GM08714 (cell line): ENCODE results near the gene CLCN4.

Experiments used
- H3K4me3 ChIP-seq: fragments of 200-500 bp; sonication (Bioruptor generic); 2 replicates; pipeline ENCODE4 v1.5.1; 2014; ENCODE audit warnings: mild to moderate bottlenecking, low read length, inconsistent platforms
- ZNF274 ChIP-seq: IDR thresholded peaks from 2 replicates; pipeline ENCODE4 v1.6.1; 2012; ENCODE audit warnings: mild to moderate bottlenecking, low read depth, low read length

The CLCN4 gene

DNA sequence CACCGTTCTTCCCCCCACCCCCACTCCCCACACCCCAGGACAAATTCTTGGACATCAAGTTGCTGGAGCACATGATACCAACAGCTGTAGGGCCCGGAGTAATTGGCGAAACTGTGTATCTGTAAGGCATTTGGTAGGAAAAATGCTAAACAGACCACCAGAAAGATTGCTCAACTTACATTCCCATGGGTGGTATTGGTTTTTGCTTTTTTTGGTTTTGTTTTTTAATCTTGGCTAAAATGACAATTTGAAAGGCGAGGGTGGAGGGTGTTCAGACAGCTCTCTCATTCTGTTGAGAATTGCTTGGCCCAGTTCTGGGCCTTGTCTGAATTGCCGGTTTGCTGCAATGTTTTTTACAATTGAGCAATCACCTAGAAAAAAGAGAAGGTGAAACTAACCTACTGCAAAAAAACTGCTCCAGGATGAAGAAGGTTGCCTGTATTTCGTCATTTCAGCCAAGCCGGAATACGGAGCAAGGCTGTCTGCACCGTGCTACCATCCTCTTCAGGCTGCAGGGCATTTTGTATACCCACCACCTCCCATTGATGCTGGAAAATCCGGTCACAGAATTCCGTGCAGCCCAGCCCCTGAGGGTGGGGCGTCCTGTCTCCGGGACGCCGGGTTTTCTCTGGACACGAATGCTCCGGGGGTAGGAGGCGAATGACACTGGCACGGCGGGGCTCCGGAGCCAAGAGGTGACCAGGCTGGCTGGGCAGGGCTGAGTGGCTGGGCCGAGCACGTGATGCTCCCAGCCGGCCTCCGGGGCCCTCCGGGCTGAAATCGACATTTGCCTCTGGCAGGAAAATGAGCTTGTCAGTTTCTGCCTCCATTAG lies at the start of gene CLCN4:
TSS of gene CLCN4 (plus strand) at position 777 of the 833 bp plus-strand sequence. CDS start 28,058 bp downstream, outside the sequence.
- peak within 1 kb of the TSS; percentile 48 for H3K4me3 ChIP-seq
- no peak for TF ChIP-seq ZNF274

DNA sequence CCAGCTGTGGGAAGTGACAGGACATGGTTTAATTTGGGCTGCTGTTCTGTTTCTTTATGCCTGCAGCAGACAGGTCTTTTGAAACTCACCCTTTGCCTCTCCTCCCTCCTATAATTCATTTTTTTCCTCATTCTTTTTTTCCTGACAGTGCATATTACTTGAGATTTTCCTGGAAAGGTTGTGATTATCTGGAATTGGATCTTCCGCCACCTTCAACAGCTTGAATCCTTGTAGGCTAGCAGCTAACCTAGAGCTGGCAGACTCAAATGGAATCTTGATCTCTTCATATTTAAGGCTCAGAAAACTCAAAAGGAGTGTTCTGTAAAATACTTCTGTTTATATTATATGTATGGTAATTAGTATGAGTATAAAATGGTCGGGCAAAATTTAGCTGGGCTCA lies 49.3 kb upstream of the CLCN4 start:
- TF ChIP-seq ZNF274: no peak
- no peak overlapping the region for H3K4me3 ChIP-seq

DNA sequence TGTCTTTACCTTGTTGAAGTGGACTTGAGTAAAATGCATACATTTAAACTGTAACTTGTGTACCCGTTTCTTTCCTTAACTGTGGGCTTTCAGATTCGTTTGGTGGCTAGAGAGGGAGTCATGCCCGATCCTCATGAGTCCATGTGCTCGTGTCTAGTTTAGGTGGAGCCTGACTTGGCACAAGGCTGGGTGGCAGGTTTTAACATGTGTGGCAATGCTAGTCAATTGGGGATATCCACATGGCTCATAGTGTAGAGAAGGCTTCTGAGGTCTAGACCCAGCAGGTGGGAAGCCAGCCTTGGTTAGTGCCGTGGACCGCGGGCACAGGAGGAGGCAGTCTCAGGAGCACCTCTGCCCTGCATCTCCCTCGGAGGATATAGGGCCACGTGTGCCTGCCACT lies 48.5 kb upstream of the CLCN4 start:
- TF ChIP-seq ZNF274: no peak

GRCh38 chrX:10109695-10110094 lies 47.1 kb upstream of the CLCN4 start:
- no peak overlapping the region for H3K4me3 ChIP-seq
- TF ChIP-seq ZNF274: no peak

More for the DNA sequence above, 48.5 kb upstream of the CLCN4 start:
- no peak overlapping the region for H3K4me3 ChIP-seq

DNA sequence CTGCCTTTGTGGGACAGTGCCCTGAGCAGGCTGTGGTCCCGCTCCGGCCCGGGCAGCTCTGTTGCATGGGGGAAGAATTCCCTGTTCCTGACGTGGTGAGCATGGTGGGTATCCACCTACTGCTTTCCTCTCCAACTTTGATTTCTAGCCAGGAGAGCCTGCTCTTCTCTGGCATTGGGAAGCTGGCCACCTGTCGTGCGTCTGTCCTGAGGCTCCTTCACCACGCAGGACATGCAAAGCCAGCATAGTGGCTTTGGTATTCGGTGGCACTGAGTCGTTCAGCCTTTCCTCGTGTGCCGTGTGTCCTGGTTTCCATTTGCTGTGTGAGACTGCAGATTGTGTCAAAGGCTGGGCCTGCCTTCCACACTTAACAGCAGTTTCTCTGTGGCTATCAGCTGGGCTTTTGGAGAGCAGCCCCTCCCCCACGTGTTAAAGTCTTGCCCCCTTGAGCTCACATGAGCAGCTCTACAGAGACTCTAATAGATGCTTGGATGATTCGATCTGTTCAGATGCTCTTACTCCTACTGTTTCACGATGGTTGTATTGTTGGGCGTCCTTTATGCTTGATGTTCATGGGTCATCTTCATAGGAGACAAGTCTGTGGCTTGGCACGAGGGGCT lies 46.3 kb upstream of the CLCN4 start:
- peak overlapping the region; percentile 5; the same call in 1 of the 2 replicates for H3K4me3 ChIP-seq
- no peak for TF ChIP-seq ZNF274

- peak overlapping the region; percentile 5; the same call in 1 of the 2 replicates for H3K4me3 ChIP-seq
- no peak for TF ChIP-seq ZNF274
Measured at GRCh38 chrX:10110984-10111363, 45.8 kb upstream of the CLCN4 start.

DNA sequence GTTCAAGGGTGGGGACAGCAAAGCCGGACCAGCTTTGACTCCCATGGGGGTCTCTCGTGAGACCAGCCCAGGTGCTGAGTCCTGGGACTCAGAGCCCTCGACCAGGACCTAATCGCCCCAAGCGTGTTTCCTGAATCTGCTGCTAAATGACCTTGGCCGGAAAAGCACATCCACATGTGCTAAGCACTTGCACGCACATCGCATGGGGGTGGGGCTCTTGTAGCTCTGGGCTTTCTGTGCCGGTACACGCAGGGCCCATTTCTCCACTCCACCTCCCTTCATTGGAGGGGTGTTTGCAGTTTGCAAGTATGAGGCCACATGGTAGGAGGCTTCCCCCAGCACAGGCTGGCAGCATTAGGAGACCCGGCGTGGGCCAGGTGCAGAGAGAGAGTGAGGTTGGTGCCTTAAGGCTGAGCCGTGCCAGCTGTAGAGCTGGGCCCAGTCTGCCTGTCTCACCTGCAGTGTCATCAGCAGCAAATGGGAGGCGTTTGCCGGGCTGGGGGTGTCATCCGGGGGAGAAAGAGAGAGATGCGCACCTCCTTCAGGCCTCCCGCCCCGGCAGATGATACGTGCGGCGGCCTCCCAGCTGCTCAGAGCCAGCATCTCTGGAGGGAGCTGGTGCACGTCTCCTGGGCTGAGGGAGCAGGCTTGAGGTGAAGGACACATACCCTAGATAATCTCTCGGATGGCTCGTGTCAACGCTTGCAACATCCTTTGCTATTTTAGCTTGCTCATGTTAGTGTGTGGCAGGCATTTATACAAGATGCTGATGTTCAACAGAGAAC lies 45.2 kb upstream of the CLCN4 start:
- no peak overlapping the region; the same call in 1 of the 2 replicates for H3K4me3 ChIP-seq
- TF ChIP-seq ZNF274: no peak

- TF ChIP-seq ZNF274: no peak
- H3K4me3 ChIP-seq: no peak overlapping the region
Measured at GRCh38 chrX:10112510-10112909, 44.3 kb upstream of the CLCN4 start.

GRCh38 chrX:10115082-10115481 lies 41.7 kb upstream of the CLCN4 start:
- TF ChIP-seq ZNF274: no peak
- no peak overlapping the region for H3K4me3 ChIP-seq

DNA sequence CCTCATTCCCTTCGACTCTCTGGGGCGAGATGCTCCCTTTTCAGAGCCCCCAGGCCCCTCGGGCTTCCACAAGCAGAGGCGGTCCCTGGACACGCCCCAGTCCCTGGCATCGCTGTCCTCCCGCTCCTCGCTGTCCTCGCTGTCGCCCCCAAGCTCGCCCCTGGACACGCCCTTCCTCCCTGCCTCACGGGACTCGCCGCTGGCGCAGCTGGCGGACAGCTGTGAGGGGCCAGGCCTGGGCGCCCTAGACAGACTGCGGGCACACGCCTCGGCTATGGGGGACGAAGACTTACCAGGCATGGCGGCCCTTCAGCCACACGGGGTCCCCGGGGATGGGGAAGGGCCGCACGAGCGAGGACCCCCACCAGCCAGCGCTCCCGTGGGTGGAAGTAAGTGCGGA lies 39.5 kb upstream of the CLCN4 start:
- no peak for TF ChIP-seq ZNF274
- H3K4me3 ChIP-seq: no peak overlapping the region

DNA sequence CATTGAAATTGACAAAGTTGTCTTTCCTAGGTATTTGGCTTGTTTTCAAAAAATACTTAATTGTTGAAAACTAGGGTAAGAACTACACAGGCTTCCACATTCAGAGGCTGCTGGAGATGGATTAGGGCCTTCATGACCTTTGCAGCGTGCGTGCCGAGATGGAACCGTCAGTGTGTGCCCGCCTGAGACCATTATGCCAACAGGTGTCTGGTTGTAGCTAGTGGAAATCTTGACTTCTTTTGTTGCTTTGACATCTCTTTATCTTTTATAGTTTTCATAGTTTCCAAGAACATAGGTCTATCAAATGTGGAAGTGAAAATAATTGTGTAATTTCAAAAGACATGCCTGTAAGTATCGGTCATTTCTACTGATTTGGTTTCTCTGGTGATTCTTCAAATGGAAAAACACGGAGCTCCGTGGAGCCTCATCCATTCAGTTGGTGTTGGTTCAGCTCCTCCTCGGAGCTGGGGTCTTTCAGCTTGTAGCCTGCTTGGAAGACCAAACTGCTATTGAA lies 38.9 kb upstream of the CLCN4 start:
- no peak overlapping the region for H3K4me3 ChIP-seq
- TF ChIP-seq ZNF274: no peak

GRCh38 chrX:10118530-10118929 lies 38.2 kb upstream of the CLCN4 start:
- TF ChIP-seq ZNF274: no peak

DNA sequence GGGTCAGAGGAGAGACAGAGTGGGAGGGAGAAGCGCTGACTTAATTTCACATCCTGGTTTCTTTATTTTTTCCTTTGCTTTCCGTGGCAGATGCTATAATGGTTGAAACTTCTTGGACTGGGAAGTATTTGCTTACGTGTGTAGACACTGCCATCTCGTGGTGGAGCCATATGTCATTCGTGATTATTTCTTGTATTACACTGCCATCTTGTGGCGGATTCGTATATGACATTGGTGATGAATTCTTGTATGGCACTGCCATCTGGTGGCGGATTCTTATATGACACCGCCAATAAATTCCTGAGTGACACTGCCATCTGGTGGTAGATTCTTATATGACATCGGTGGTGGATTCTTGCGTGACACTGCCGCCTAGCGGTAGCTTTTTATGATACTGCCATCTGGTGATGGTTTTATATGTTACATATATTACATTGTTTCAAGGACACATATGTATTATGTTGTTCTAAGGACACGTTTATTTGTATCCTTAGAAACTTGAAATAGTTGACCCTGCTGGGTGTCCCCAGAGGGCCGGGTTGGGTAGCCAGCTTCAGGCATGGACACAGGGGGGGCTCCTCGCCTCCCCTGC lies 37.3 kb upstream of the CLCN4 start:
- TF ChIP-seq ZNF274: no peak
- no peak overlapping the region for H3K4me3 ChIP-seq

More at GRCh38 chrX:10118530-10118929, 38.2 kb upstream of the CLCN4 start:
- no peak overlapping the region for H3K4me3 ChIP-seq

GRCh38 chrX:10120331-10120730 lies 36.4 kb upstream of the CLCN4 start:
- no peak overlapping the region for H3K4me3 ChIP-seq
- TF ChIP-seq ZNF274: no peak
